Erythroblast (primary cell): ENCODE data around the gene INTS2.

Source experiments
- GATA1 ChIP-seq: IDR thresholded peaks from 2 replicates; pipeline ENCODE4 v1.6.1; 2011; ENCODE audit warnings: low read depth, mild to moderate bottlenecking, control low read depth, low read length, moderate library complexity
- POLR2A ChIP-seq: IDR thresholded peaks from 2 replicates; pipeline ENCODE4 v1.6.1; 2011; ENCODE audit warnings: mild to moderate bottlenecking, low read length

- no peak for TF ChIP-seq POLR2A
- no peak for TF ChIP-seq GATA1
Observed at GRCh38 chr17:61867033-61867432, 60.7 kb downstream of the INTS2 start.
